Measurements from ENCODE around the gene KDSR. TPM values are rescaled to one million over a fixed set of nuclear protein-coding genes. Genes with fewer than 3 reads are reported as not detected.

The KDSR gene
- total and polyA plus RNA-seq, 9 of the 15 experiments (the other 6 are each of a cell fraction or from before 2014, with no cell fraction given): 4.0 to 24.7 (median 12.4) TPM

DNA sequence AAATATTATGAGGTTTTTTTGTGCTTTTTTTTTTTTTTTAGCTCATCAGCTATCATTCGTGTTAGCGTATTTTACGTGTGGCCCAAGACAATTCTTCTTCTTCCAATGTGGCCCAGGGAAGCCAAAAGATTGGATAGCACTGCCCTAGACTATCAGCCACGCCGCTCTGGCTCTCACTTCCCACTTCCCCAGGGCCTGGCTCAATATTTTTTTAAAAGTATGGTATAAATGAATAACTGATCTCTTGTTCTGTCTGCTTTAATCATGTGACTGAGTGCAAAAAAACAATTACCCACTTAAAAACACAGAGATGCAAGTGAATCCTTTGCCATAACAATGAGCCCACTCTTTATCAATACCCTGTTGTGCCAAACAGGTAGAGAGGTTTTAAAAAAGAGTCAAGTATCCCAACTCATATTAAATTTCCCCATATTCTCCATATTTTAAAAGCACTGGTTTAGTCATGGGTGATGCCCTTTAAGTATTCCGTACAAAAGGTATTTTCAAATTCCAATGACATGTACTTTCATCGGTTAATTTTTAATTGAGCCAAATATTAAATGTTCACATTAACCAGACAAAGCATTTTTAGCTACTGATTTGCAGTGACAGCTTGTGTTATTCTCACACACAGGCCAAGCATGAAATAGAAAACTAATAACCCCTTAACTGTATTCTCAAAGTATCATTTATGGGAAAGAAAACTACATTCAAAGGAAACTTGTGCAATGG is 60.0 kb downstream of the KDSR start:
- Histone ChIP-seq H3K27ac (ENCODE audit: extremely low read depth, low read depth, low read length) (no peak overlapping the region), H3K9me3 (replicated peaks; ENCODE audit: control insufficient read depth, insufficient read depth, low read depth, low read length) (no peaks in the 10 kb centered on the region), H3K9me1 (ENCODE audit: control insufficient read depth, insufficient read depth, low read length) (no peaks in the 10 kb centered on the region), H3K4me3 (no peak overlapping the region), H3K4me1 (replicated peaks in 1 of 2; ENCODE audit: control insufficient read depth in 2 of 2, insufficient read depth in 2 of 2, low read length in 2 of 2) (no peaks in the 10 kb centered on the region), H3K79me2 (ENCODE audit: control insufficient read depth, insufficient read depth, low read length) (no peaks in the 10 kb centered on the region), H2AFZ (ENCODE audit: low read depth, low read length) (no peak overlapping the region), H3K27me3 (ENCODE audit: control insufficient read depth in 2 of 2, insufficient read depth in 2 of 2, low read length in 2 of 2) (peaks cover 3 to 16% of the 10 kb centered on the region in 2 experiments; a peak in 4 of 5 replicates), H3K36me3 (ENCODE audit: control insufficient read depth, insufficient read depth, low read length) (no peaks in the 10 kb centered on the region), H4K20me1 (replicated peaks; ENCODE audit: control insufficient read depth, insufficient read depth, low read length) (no peaks in the 10 kb centered on the region), H3K9ac (ENCODE audit: insufficient read depth in 1 of 2, low read depth in 2 of 2, low read length in 2 of 2) (no peak overlapping the region), H3K4me2 (ENCODE audit: insufficient read depth, low read length) (no peak overlapping the region)
- ATAC-seq: no peak
- no peak for TF ChIP-seq PKNOX1 (IDR thresholded peaks at IDR 0.05)
- CTCF ChIA-PET (ENCODE audit: low intra/inter-chr PET ratio): no interaction called here
- POLR2A ChIA-PET: no interaction called here
- FAIRE-seq: no peak
- in situ Hi-C loops (cut with MboI) (no loop called here), intact Hi-C loops (cut with micrococcal nuclease) (no loop called here)
- WGBS (ENCODE audit: insufficient coverage, low coverage, missing lambda C conversion rate): 4% methylated on average over 7 of the region's 7 CpGs
- BruUV-seq (replicated peaks): no TSS peak
- no peak for DNase-seq (ENCODE audit: extremely low read depth in 1 of 4, low spot score in 3 of 4)

GRCh38 chr18:63306249-63306648 is 60.8 kb downstream of the KDSR start:
- H3K36me3 ChIP-seq (ENCODE audit: control insufficient read depth, insufficient read depth, low read length): no peaks in the 10 kb centered on the region
- no peak overlapping the region for H3K9ac ChIP-seq (ENCODE audit: insufficient read depth in 1 of 2, low read depth in 2 of 2, low read length in 2 of 2)
- H3K9me3 ChIP-seq (replicated peaks; ENCODE audit: control insufficient read depth, insufficient read depth, low read depth, low read length): no peaks in the 10 kb centered on the region
- no peak overlapping the region for H3K27ac ChIP-seq (ENCODE audit: extremely low read depth, low read depth, low read length)
- no peaks in the 10 kb centered on the region for H3K79me2 ChIP-seq (ENCODE audit: control insufficient read depth, insufficient read depth, low read length)
- in situ Hi-C loops (cut with MboI) (no loop called here), intact Hi-C loops (cut with micrococcal nuclease) (no loop called here)
- no peaks in the 10 kb centered on the region for H3K4me1 ChIP-seq (replicated peaks in 1 of 2; ENCODE audit: control insufficient read depth in 2 of 2, insufficient read depth in 2 of 2, low read length in 2 of 2)
- no peaks in the 10 kb centered on the region for H3K9me1 ChIP-seq (ENCODE audit: control insufficient read depth, insufficient read depth, low read length)
- BruUV-seq (replicated peaks): no TSS peak
- FAIRE-seq (no peak), DNase-seq (ENCODE audit: extremely low read depth in 1 of 4, low spot score in 3 of 4) (no peak), ATAC-seq (no peak)
- CTCF ChIA-PET (ENCODE audit: low intra/inter-chr PET ratio): no interaction called here
- peaks cover 3 to 16% of the 10 kb centered on the region in 2 experiments; a peak in 3 of 5 replicates for H3K27me3 ChIP-seq (ENCODE audit: control insufficient read depth in 2 of 2, insufficient read depth in 2 of 2, low read length in 2 of 2)
- no peaks in the 10 kb centered on the region for H4K20me1 ChIP-seq (replicated peaks; ENCODE audit: control insufficient read depth, insufficient read depth, low read length)
- H3K4me3 ChIP-seq: no peak overlapping the region
- 5% methylated on average over 6 of the region's 6 CpGs for WGBS (ENCODE audit: insufficient coverage, low coverage, missing lambda C conversion rate)
- POLR2A ChIA-PET: no interaction called here
- H3K4me2 ChIP-seq (ENCODE audit: insufficient read depth, low read length): no peak overlapping the region
- no peak overlapping the region for H2AFZ ChIP-seq (ENCODE audit: low read depth, low read length)
- TF ChIP-seq ZNF174 (CRISPR knock-in tag; IDR thresholded peaks at IDR 0.05): no peak
- no peak for TF ChIP-seq ZBTB5 (IDR thresholded peaks at IDR 0.05)
- TF ChIP-seq ZBTB26 (CRISPR knock-in tag; IDR thresholded peaks at IDR 0.05): no peak
- no peak for TF ChIP-seq BRCA1 (IDR thresholded peaks at IDR 0.05)
- TF ChIP-seq BRCA1 (CRISPR knock-in tag; IDR thresholded peaks at IDR 0.05): no peak
- TF ChIP-seq, protein P1, sequence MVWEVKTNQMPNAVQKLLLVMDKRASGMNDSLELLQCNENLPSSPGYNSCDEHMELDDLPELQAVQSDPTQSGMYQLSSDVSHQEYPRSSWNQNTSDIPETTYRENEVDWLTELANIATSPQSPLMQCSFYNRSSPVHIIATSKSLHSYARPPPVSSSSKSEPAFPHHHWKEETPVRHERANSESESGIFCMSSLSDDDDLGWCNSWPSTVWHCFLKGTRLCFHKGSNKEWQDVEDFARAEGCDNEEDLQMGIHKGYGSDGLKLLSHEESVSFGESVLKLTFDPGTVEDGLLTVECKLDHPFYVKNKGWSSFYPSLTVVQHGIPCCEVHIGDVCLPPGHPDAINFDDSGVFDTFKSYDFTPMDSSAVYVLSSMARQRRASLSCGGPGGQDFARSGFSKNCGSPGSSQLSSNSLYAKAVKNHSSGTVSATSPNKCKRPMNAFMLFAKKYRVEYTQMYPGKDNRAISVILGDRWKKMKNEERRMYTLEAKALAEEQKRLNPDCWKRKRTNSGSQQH (CRISPR knock-in tag; IDR thresholded peaks at IDR 0.05): no peak
